DOHH2 (cell line): ENCODE results near the gene TRPM3.

Experiments used
- H3F3A ChIP-seq: fragments of 200-600 bp; sonication (generic), shearing (Covaris generic); 2 replicates; pipeline ENCODE4 v1.6.0; 2016; ENCODE audit warnings: antibody characterized with exemption, mild to moderate bottlenecking; ENCODE audit not compliant: control insufficient read depth, insufficient read depth
- H3K27ac ChIP-seq: fragments of 200-600 bp; sonication (generic); 2 replicates; pipeline ENCODE4 v1.5.1; 2014; ENCODE audit warnings: low read depth, mild to moderate bottlenecking, low read length, moderate library complexity
- H3K27me3 ChIP-seq: fragments of 200-600 bp; sonication (generic); 2 replicates; pipeline ENCODE4 v1.6.1; 2014; ENCODE audit warnings: mild to moderate bottlenecking, low read length, mixed read lengths; ENCODE audit not compliant: control insufficient read depth
- H3K36me3 ChIP-seq: fragments of 200-600 bp; sonication (generic); 2 replicates; pipeline ENCODE4 v1.6.1; 2014; ENCODE audit warnings: mild to moderate bottlenecking, low read length, moderate library complexity, mixed read lengths; ENCODE audit not compliant: control insufficient read depth
- H3K4me1 ChIP-seq: fragments of 200-600 bp; sonication (generic); 2 replicates; pipeline ENCODE4 v1.6.1; 2014; ENCODE audit warnings: mild to moderate bottlenecking, low read length, mixed read lengths; ENCODE audit not compliant: control insufficient read depth
- H3K4me2 ChIP-seq: fragments of 200-600 bp; sonication (generic); 2 replicates; pipeline ENCODE4 v1.6.0; 2014; ENCODE audit warnings: mild to moderate bottlenecking, low read length, moderate library complexity
- H3K4me3 ChIP-seq: fragments of 200-600 bp; sonication (generic); 2 replicates; pipeline ENCODE4 v1.5.1; 2014; ENCODE audit warnings: mild to moderate bottlenecking, low read length, mixed read lengths
- H3K79me2 ChIP-seq: fragments of 200-600 bp; sonication (generic); 2 replicates; pipeline ENCODE4 v1.6.1; 2014; ENCODE audit warnings: mild to moderate bottlenecking, low read length, mixed read lengths; ENCODE audit not compliant: control insufficient read depth
- H3K9me2 ChIP-seq: fragments of 200-600 bp; sonication (generic); replicated peaks from 2 replicates; pipeline ENCODE4 v1.6.1; 2014; ENCODE audit warnings: mild to moderate bottlenecking, low read length, mixed read lengths; ENCODE audit not compliant: control insufficient read depth
- H3K9me3 ChIP-seq: fragments of 200-600 bp; sonication (generic); 2 replicates; pipeline ENCODE4 v1.6.1; 2014; ENCODE audit warnings: antibody characterized with exemption, low read length, mixed read lengths; ENCODE audit not compliant: control insufficient read depth, insufficient read depth
- H4K20me1 ChIP-seq: fragments of 200-600 bp; sonication (generic); 2 replicates; pipeline ENCODE4 v1.6.0; 2014; ENCODE audit warnings: low read depth, mild to moderate bottlenecking, antibody characterized with exemption, low read length, moderate library complexity; ENCODE audit not compliant: control insufficient read depth, insufficient read depth
- CTCF ChIP-seq: fragments of 200-600 bp; sonication (generic); IDR thresholded peaks from one replicate; pipeline ENCODE4 v1.5.1; 2014; ENCODE audit warnings: antibody characterized with exemption, mild to moderate bottlenecking, low read depth, low read length; ENCODE audit not compliant: poor library complexity, severe bottlenecking
- EZH2phosphoT487 ChIP-seq: fragments of 200-600 bp; sonication (generic); IDR thresholded peaks from 2 replicates; pipeline ENCODE4 v1.6.1; 2017; ENCODE audit warnings: borderline replicate concordance, mild to moderate bottlenecking, antibody characterized with exemption, low read length, moderate library complexity, mixed read lengths

TRPM3 gene

GRCh38 chr9:70792796-70793195, 328.6 kb downstream of the TRPM3 start:
- Histone ChIP-seq H3K27me3 (no peaks in the 10 kb centered on the region), H3K4me3 (no peak overlapping the region), H3K9me2 (no peaks in the 10 kb centered on the region), H3K4me1 (no peaks in the 10 kb centered on the region), H3K4me2 (no peak overlapping the region), H3K27ac (no peak overlapping the region), H3K36me3 (no peaks in the 10 kb centered on the region), H3F3A (no peaks in the 10 kb centered on the region), H4K20me1 (no peaks in the 10 kb centered on the region), H3K79me2 (no peaks in the 10 kb centered on the region), H3K9me3 (no peaks in the 10 kb centered on the region)
- TF ChIP-seq EZH2phosphoT487: no peak
- no peak for TF ChIP-seq CTCF

GRCh38 chr9:70791936-70792335, 329.5 kb downstream of the TRPM3 start:
- no peaks in the 10 kb centered on the region for H4K20me1 ChIP-seq
- no peaks in the 10 kb centered on the region for H3K9me2 ChIP-seq
- H3K27ac ChIP-seq: no peak overlapping the region
- H3K4me2 ChIP-seq: no peak overlapping the region
- H3K27me3 ChIP-seq: no peaks in the 10 kb centered on the region
- no peaks in the 10 kb centered on the region for H3K9me3 ChIP-seq
- no peak overlapping the region for H3K4me3 ChIP-seq
- TF ChIP-seq CTCF (no peak), EZH2phosphoT487 (no peak)
- no peaks in the 10 kb centered on the region for H3K79me2 ChIP-seq
- H3K36me3 ChIP-seq: no peaks in the 10 kb centered on the region
- H3K4me1 ChIP-seq: no peaks in the 10 kb centered on the region
- H3F3A ChIP-seq: no peaks in the 10 kb centered on the region

DNA sequence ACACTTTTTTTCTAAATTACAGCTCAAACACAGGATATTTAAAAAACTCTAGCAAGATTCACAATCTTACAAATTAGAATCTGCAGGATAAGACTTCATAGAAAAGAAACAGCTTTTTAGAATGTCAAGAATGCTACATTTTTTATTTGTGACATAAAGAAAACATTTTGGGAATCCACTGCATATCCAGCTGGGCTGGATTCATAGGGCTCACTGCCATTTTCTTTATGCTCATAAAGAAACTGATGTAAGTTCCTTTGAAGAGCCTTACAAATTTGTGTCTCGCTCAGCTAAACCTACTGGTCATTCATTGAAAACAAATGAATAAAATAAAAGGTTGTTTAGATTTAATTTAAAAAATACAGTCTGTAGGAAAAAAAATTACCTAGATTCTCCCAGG, 332.3 kb downstream of the TRPM3 start:
- Histone ChIP-seq H3K36me3 (no peaks in the 10 kb centered on the region), H3K4me3 (no peak overlapping the region), H3K27me3 (no peaks in the 10 kb centered on the region), H4K20me1 (no peaks in the 10 kb centered on the region), H3K9me3 (no peaks in the 10 kb centered on the region), H3K79me2 (no peaks in the 10 kb centered on the region), H3K27ac (no peak overlapping the region), H3F3A (no peaks in the 10 kb centered on the region), H3K9me2 (no peaks in the 10 kb centered on the region), H3K4me1 (no peaks in the 10 kb centered on the region), H3K4me2 (no peak overlapping the region)
- TF ChIP-seq CTCF (no peak), EZH2phosphoT487 (no peak)

GRCh38 chr9:70784456-70784855, 337.0 kb downstream of the TRPM3 start:
- no peaks in the 10 kb centered on the region for H3K9me3 ChIP-seq
- no peaks in the 10 kb centered on the region for H3K79me2 ChIP-seq
- no peak overlapping the region for H3K4me2 ChIP-seq
- H3K27ac ChIP-seq: no peak overlapping the region
- no peaks in the 10 kb centered on the region for H4K20me1 ChIP-seq
- no peak overlapping the region for H3K4me3 ChIP-seq
- H3F3A ChIP-seq: no peaks in the 10 kb centered on the region
- no peaks in the 10 kb centered on the region for H3K4me1 ChIP-seq
- H3K27me3 ChIP-seq: no peaks in the 10 kb centered on the region
- no peaks in the 10 kb centered on the region for H3K9me2 ChIP-seq
- no peak for TF ChIP-seq EZH2phosphoT487
- TF ChIP-seq CTCF: no peak
- H3K36me3 ChIP-seq: no peaks in the 10 kb centered on the region
